ENCODE data around the gene NACC1. TPM values are rescaled to one million over a fixed set of nuclear protein-coding genes. Genes with fewer than 3 reads are reported as not detected.

Gene NACC1
- total RNA-seq, 1 experiment from 2014 or later = 237 TPM

- no peak for DNase-seq (ENCODE audit: low spot score)
- POLR2A ChIA-PET = no interaction called here
- CTCF ChIA-PET = interaction anchor here (0.5 to 20.5 kb wide), 9 partner anchors 9 to 122 kb away, joined by 3 to 294 read pairs (median 6); no protein-coding TSS in a partner anchor
Measured at GRCh38 chr19:13087795-13088537, 30.1 kb upstream of the NACC1 start.

GRCh38 chr19:13089139-13089856 is 28.8 kb upstream of the NACC1 start:
- POLR2A ChIA-PET = interaction anchor here (0.6 kb wide), 1 partner anchor 63 kb away, joined by 5 read pairs; no protein-coding TSS in a partner anchor
- DNase-seq (ENCODE audit: low spot score) (peak; percentile 76), ATAC-seq (peak; percentile 77)
- Mint-ChIP-seq H3K36me3 (no peaks in the 10 kb centered on the region), H3K27me3 (ENCODE audit: low read depth) (peaks cover 17% of the 10 kb centered on the region), H3K9me3 (no peaks in the 10 kb centered on the region), H3K4me3 (no peak overlapping the region), H3K4me1 (peaks cover 30% of the 10 kb centered on the region), H3K27ac (no peak overlapping the region)
- CTCF ChIA-PET = interaction anchor here (0.6 to 9.2 kb wide), 13 partner anchors 11 to 124 kb away, joined by 3 to 276 read pairs (median 5); no protein-coding TSS in a partner anchor
- 0 out of 2 replicates have a peak, but pooled peaks have one; percentile 49 for TF ChIP-seq CTCF (IDR thresholded peaks at IDR 0.05)
- no peak for TF ChIP-seq JAZF1 (CRISPR knock-in tag; IDR thresholded peaks at IDR 0.05)

More at GRCh38 chr19:13087795-13088537, 30.1 kb upstream of the NACC1 start:
- H3K9me3 Mint-ChIP-seq = no peaks in the 10 kb centered on the region
- H3K27ac Mint-ChIP-seq = no peak overlapping the region
- peaks cover 18% of the 10 kb centered on the region for H3K27me3 Mint-ChIP-seq (ENCODE audit: low read depth)
- no peak for ATAC-seq
- peaks cover 31% of the 10 kb centered on the region for H3K4me1 Mint-ChIP-seq
- H3K36me3 Mint-ChIP-seq = no peaks in the 10 kb centered on the region
- TF ChIP-seq USF2 (CRISPR knock-in tag; IDR thresholded peaks at IDR 0.05) (no peak), AR (CRISPR knock-in tag; IDR thresholded peaks at IDR 0.05) (no peak), ZNF423 (CRISPR knock-in tag; IDR thresholded peaks at IDR 0.05) (no peak), ETV6 (CRISPR knock-in tag; IDR thresholded peaks at IDR 0.05) (no peak), NR3C1 (CRISPR knock-in tag; conservative IDR thresholded peaks at IDR 0.05; ENCODE audit: low read depth) (no peak), SP1 (CRISPR knock-in tag; conservative IDR thresholded peaks at IDR 0.05) (no peak), SOX15 (CRISPR knock-in tag; IDR thresholded peaks at IDR 0.05) (no peak)
- H3K4me3 Mint-ChIP-seq = no peak overlapping the region

GRCh38 chr19:13089857-13090507 is 28.1 kb upstream of the NACC1 start:
- peaks cover 24% of the 10 kb centered on the region for H3K27me3 Mint-ChIP-seq (ENCODE audit: low read depth)
- H3K4me3 Mint-ChIP-seq = no peak overlapping the region
- DNase-seq (ENCODE audit: low spot score) = no peak
- ATAC-seq = no peak
- no peaks in the 10 kb centered on the region for H3K36me3 Mint-ChIP-seq
- peaks cover 35% of the 10 kb centered on the region for H3K4me1 Mint-ChIP-seq
- no peaks in the 10 kb centered on the region for H3K9me3 Mint-ChIP-seq
- CTCF ChIA-PET = interaction anchor here (0.6 to 9.2 kb wide), 14 partner anchors 12 to 124 kb away, joined by 3 to 276 read pairs (median 6); no protein-coding TSS in a partner anchor
- POLR2A ChIA-PET = no interaction called here
- no peak overlapping the region for H3K27ac Mint-ChIP-seq
- no peak for TF ChIP-seq GRHL2 (CRISPR knock-in tag; IDR thresholded peaks at IDR 0.05; ENCODE audit: insufficient replicate concordance, severe bottlenecking)
- no peak for TF ChIP-seq E2F1 (CRISPR knock-in tag; IDR thresholded peaks at IDR 0.05)
- TF ChIP-seq MYBL2 (CRISPR knock-in tag; IDR thresholded peaks at IDR 0.05) = no peak
- TF ChIP-seq TEAD4 (CRISPR knock-in tag; IDR thresholded peaks at IDR 0.05) = no peak
- TF ChIP-seq ZNF138 (CRISPR knock-in tag; conservative IDR thresholded peaks at IDR 0.05) = no peak
- TF ChIP-seq CREB1 (CRISPR knock-in tag; IDR thresholded peaks at IDR 0.05) = no peak
- TF ChIP-seq GTF2I (CRISPR knock-in tag; conservative IDR thresholded peaks at IDR 0.05) = no peak
- TF ChIP-seq ZNF512 (CRISPR knock-in tag; IDR thresholded peaks at IDR 0.05; ENCODE audit: borderline replicate concordance) = no peak
- no peak for TF ChIP-seq PREB (CRISPR knock-in tag; IDR thresholded peaks at IDR 0.05; ENCODE audit: borderline replicate concordance)
